ENCODE results near the gene ENO3. TPM values are rescaled to one million over a fixed set of nuclear protein-coding genes. Genes with fewer than 3 reads are reported as not detected.

The ENO3 gene
- total RNA-seq, 3 donors from 2014 or later: 8.6 to 12.4 (median 10.1) TPM

DNA sequence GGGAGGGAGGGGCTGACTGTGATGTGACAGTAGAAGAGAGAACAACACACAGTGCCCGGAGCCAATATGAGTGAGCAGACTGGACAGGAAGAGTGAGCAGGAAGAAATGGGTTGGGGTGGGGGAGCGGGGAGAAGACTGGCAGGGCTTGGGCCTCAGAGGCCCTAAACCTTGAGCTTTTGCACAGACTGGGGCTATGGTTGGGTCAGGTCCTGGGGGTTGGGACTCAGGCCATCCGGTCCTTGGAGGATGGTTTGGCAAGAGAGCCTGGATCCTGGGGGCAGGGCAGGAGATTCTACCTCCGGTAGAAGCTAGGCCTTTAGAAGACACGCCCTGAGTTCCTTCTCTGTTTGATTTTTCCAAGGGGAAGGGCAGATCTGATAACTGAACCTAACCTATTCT is 35.5 kb downstream of the ENO3 start:
- Histone ChIP-seq H3K9me3 (no peaks in the 10 kb centered on the region), H3K36me3 (ENCODE audit: low read depth) (no peaks in the 10 kb centered on the region), H3K4me1 (ENCODE audit: low read depth) (peaks cover 23% of the 10 kb centered on the region), H3K4me3 (peak overlapping the region; percentile 71)
- TF ChIP-seq, protein P1, sequence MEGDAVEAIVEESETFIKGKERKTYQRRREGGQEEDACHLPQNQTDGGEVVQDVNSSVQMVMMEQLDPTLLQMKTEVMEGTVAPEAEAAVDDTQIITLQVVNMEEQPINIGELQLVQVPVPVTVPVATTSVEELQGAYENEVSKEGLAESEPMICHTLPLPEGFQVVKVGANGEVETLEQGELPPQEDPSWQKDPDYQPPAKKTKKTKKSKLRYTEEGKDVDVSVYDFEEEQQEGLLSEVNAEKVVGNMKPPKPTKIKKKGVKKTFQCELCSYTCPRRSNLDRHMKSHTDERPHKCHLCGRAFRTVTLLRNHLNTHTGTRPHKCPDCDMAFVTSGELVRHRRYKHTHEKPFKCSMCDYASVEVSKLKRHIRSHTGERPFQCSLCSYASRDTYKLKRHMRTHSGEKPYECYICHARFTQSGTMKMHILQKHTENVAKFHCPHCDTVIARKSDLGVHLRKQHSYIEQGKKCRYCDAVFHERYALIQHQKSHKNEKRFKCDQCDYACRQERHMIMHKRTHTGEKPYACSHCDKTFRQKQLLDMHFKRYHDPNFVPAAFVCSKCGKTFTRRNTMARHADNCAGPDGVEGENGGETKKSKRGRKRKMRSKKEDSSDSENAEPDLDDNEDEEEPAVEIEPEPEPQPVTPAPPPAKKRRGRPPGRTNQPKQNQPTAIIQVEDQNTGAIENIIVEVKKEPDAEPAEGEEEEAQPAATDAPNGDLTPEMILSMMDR (IDR thresholded peaks at IDR 0.05): no peak
- intact Hi-C loops (cut with DNase I, micrococcal nuclease): loop anchor here in 1 of 2 donors (10.0 kb wide), 1 partner anchor 78 kb away; no protein-coding TSS in a partner anchor
- DNase-seq (peak; percentile 40 to 68 (median 58)), ATAC-seq (peak; percentile 55)

DNA sequence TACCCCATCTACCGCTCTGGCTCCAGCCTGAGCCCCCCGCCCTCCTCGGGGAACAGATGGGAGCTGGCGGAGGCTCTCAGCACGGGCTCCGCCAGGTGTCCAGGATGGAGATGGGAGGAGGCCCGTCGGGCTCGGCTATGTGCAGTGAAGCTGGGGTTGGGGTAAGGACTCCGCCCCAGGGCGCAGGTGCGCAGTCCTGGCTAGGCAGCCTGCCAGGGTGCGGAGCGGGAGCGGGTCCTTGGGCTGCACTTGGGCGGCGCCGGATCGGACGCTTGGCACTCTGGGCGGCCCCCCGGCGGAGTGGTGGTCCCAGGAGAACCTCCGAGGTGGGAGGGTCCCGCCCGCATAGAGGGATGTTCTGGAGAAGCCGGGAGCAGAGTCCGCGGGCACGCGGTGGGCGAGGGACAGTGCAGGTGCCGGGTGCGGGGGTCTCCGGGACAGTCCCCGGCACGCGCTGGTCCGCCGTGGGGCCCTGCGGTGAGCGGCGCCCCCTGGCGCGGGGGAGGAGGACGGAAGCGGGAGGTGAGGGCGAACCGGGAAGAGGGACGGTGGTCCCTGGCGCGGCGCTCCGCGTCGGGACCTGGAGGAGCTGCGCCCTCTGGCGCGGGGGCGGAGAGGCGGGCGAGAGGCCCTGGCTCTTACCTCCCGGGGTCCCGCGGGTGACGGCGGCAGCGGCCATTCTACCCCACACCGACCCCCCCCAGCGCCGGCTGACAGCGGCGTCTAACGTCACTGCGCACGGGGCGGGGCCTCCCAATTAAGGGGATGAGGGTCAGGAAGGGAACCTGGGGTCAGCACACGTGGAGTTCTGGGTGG is 36.2 kb downstream of the ENO3 start, which contains the start of gene CAMTA2:
TSS of gene CAMTA2 (minus strand) at position 725 of the 816 bp plus-strand sequence. CDS start 1,453 bp downstream, outside the sequence.
- TF ChIP-seq, protein P1 (IDR thresholded peaks at IDR 0.05): peak; percentile 70
- Histone ChIP-seq H3K4me1 (ENCODE audit: low read depth) (peaks cover 23% of the 10 kb centered on the region), H3K36me3 (ENCODE audit: low read depth) (no peaks in the 10 kb centered on the region), H3K4me3 (peak within 1 kb of the TSS; percentile 71), H3K9me3 (no peaks in the 10 kb centered on the region)
- DNase-seq: peak; percentile 94 to 96 (median 94)
- peak; percentile 89 for ATAC-seq
- intact Hi-C loops (cut with DNase I, micrococcal nuclease): loop anchor here in 1 of 2 donors (10.0 kb wide), 1 partner anchor 78 kb away; no protein-coding TSS in a partner anchor

DNA sequence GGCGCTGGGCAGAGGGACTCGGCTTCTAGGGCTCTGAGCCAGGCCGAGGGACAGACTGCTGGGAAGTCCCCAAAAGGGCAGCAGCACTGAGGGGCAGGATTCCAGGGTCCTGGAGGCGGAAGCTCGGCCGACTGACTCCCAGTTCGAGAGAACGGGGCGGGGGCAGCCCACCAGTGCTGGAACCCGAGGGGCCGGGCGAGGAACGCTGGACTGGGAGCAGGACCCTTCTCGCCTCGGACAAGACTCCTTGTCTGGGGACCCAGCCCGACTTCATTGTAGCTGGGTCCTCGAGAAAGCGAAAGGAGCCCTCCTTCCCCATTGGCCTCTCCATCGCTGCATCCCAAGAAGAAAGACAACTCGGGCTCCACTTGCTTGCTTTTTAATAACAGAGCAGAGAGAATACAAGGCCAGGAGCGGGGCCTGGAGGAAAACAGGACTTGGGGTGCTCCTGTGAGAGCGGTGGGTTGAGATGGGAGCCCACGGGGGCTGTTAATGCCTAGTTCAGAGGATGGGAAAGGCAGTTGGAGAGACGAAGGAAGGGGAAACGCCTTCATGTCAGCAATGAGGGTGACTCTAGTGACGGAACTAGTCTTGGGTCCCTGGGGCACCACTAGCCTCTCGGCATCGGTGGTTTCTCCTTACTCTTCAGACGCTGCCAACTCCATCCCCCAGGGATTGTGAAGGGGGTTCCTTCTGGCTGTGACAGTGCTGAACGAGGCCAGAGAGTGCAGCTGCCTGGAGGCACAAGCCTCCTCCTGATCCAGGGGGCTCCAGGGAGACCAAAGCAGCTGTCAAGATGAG is 37.0 kb downstream of the ENO3 start:
- peak; percentile 5 for ATAC-seq
- intact Hi-C loops (cut with DNase I, micrococcal nuclease): loop anchor here in 1 of 2 donors (10.0 kb wide), 1 partner anchor 77 kb away; no protein-coding TSS in a partner anchor

DNA sequence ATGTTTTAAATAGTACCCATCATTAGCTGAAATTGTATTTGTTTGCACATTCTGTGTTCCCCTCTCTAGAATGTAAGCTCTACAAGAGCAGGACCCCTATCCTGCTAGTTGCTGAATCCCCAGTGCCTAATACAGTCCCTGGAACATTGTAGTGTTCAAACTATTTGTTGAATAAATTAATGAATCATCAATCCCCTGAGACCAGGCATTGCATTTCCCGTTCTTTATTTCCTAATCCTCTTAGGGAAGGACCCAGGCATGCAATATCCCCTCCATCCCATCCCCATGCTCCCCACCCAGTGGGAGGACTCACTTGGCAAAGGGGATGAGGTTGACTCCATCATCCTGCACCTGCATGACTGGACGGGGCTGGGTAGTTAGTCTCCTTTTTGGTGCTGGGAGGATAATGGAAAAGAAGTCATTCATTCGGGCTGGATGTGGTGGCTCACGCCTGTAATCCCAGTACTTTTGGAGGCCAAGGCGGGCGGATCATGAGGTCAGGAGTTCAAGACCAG is 43.2 kb downstream of the ENO3 start:
- Histone ChIP-seq H3K9me3 (no peaks in the 10 kb centered on the region), H3K36me3 (ENCODE audit: low read depth) (no peaks in the 10 kb centered on the region), H3K4me3 (no peak overlapping the region), H3K4me1 (ENCODE audit: low read depth) (peaks cover 14% of the 10 kb centered on the region)
- intact Hi-C loops (cut with DNase I, micrococcal nuclease): no loop called here
- TF ChIP-seq, protein P1 (IDR thresholded peaks at IDR 0.05): no peak
- DNase-seq: no peak
- no peak for ATAC-seq

More for the DNA sequence above, 37.0 kb downstream of the ENO3 start:
- peaks cover 23% of the 10 kb centered on the region for H3K4me1 ChIP-seq (ENCODE audit: low read depth)
- no peak for DNase-seq
- H3K9me3 ChIP-seq: no peaks in the 10 kb centered on the region
- TF ChIP-seq, protein P1 (IDR thresholded peaks at IDR 0.05): no peak
- H3K4me3 ChIP-seq: peak overlapping the region; percentile 71
- no peaks in the 10 kb centered on the region for H3K36me3 ChIP-seq (ENCODE audit: low read depth)

DNA sequence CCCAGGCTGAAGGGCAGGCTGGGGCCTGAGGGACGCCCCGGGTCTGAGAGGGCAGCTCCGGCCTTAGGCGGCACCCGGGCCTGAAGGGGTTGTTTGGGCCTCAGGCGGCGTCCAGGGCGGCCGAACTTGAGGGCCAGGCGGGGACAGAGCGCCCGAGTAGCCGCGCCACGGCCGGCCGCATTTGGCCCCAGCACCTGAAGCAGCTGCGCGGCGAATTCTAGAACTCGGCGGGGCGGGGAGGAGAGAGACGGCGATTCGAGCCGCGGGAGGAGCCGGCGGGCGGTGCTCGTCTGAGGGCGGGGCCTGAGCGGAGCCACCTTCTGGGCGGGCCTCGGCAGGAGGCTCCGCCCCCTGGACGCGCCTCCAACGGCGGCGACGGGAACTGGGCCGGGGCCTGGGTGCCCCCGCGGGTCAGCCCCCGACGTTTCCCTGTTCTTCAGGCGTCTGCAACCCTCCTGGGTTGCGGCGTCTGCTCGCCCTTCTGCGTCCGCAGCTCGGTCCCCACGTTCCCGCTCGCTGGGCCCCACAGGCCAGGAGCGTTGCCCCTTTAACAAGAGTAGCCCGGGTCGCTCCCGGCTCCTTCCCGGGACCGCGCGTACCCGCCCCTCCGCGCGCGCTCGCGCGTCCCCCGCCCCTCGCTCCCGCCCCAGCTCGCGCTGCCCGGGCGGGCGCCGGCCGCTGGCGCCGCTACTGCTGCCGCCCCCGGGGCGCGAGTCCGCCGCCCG is 46.5 kb downstream of the ENO3 start, which contains the start of the genes INCA1 and KIF1C:
TSS of gene INCA1 (minus strand) at position 221 of the 725 bp plus-strand sequence. CDS start 3,085 bp downstream, outside the sequence.
TSS of gene KIF1C (plus strand) at position 649 of the 725 bp plus-strand sequence. CDS start 2,297 bp downstream, outside the sequence.
- H3K36me3 ChIP-seq (ENCODE audit: low read depth): peaks cover 7% of the 10 kb centered on the region
- H3K9me3 ChIP-seq: no peaks in the 10 kb centered on the region
- DNase-seq (peak; percentile 94 to 96 (median 96)), ATAC-seq (peak; percentile 94)
- TF ChIP-seq, protein P1 (IDR thresholded peaks at IDR 0.05): no peak
- peak within 1 kb of the TSS; percentile 92 for H3K4me3 ChIP-seq
- peaks cover 22% of the 10 kb centered on the region for H3K4me1 ChIP-seq (ENCODE audit: low read depth)
- intact Hi-C loops (cut with DNase I, micrococcal nuclease): no loop called here
